SK-N-SH treated with all-trans-retinoic acid at 6 μM for 48 hours (cell line): Measurements from ENCODE around the gene MINPP1.
"Not testable (repeated sequence)": the region's sequence is repeated elsewhere in the genome, so short reads cannot be mapped to it uniquely, and the experiment has no call there.

Experiments
- CREB5 ChIP-seq: fragments of 250-450 bp; sonication (Bioruptor Pico); IDR thresholded peaks from 2 replicates; pipeline ENCODE4 v1.5.1; 2020; ENCODE audit warnings: low read depth, mild to moderate bottlenecking, moderate library complexity
- CSDC2 ChIP-seq: fragments of 250-450 bp; sonication (Bioruptor Pico); IDR thresholded peaks from 2 replicates; pipeline ENCODE4 v1.5.0; 2020; ENCODE audit warnings: mild to moderate bottlenecking, moderate library complexity
- GLIS3 ChIP-seq: fragments of 250-450 bp; sonication (Bioruptor Pico); IDR thresholded peaks from 2 replicates; pipeline ENCODE4 v1.5.0; 2020; ENCODE audit warnings: mild to moderate bottlenecking, moderate library complexity
- PATZ1 ChIP-seq: fragments of 250-450 bp; sonication (Bioruptor Pico); IDR thresholded peaks from 2 replicates; pipeline ENCODE4 v1.8.0; 2020; ENCODE audit warnings: mild to moderate bottlenecking, moderate library complexity, borderline replicate concordance
- POU6F1 ChIP-seq: fragments of 250-450 bp; sonication (Bioruptor Pico); IDR thresholded peaks from 2 replicates; pipeline ENCODE4 v1.8.0; 2021; ENCODE audit warnings: low read depth, mild to moderate bottlenecking, moderate library complexity, borderline replicate concordance
- TCF4 ChIP-seq: fragments of 250-450 bp; sonication (Bioruptor Pico); IDR thresholded peaks from 2 replicates; pipeline ENCODE4 v1.8.0; 2021; ENCODE audit warnings: mild to moderate bottlenecking, moderate library complexity, borderline replicate concordance
- ZFP3 ChIP-seq: fragments of 250-450 bp; sonication (Bioruptor Pico); IDR thresholded peaks from 2 replicates; pipeline ENCODE4 v1.5.0; 2020; ENCODE audit warnings: mild to moderate bottlenecking, moderate library complexity
- ZFP30 ChIP-seq: fragments of 450-650 bp; formaldehyde crosslinking; IDR thresholded peaks from 2 replicates; pipeline ENCODE4 v1.5.0; 2022; ENCODE audit warnings: mild to moderate bottlenecking, moderate library complexity
- ZNF565 ChIP-seq: fragments of 450-650 bp; formaldehyde crosslinking; conservative IDR thresholded peaks from 2 replicates; pipeline ENCODE4 v1.5.0; 2020; ENCODE audit warnings: low read depth, mild to moderate bottlenecking, moderate library complexity

- TF ChIP-seq ZNF565 (CRISPR knock-in tag); CREB5; ZFP3 (CRISPR knock-in tag); POU6F1; PATZ1; CSDC2 (CRISPR knock-in tag); GLIS3; ZFP30; TCF4 (CRISPR knock-in tag): not testable (repeated sequence)
Observed at GRCh38 chr10:87498106-87498789, 6.4 kb upstream of the MINPP1 start.
